H1 (cell line): Measurements from ENCODE around the gene SEMA7A. TPM values are rescaled to one million over a fixed set of nuclear protein-coding genes. Genes with fewer than 3 reads are reported as not detected.

ENCODE experiments used
- CTCF ChIA-PET: fragments of 300-600 bp; sonication (Branson Sonifier 250); formaldehyde crosslinking; loops from one replicate; lab custom pipeline; 2021; ENCODE audit not compliant: partially characterized antibody; lab: Charles Lee
- POLR2A ChIA-PET: fragments of 300-600 bp; sonication (Branson Sonifier 250); formaldehyde crosslinking; loops from one replicate; lab custom pipeline; 2021; ENCODE audit warnings: inconsistent platforms; ENCODE audit not compliant: partially characterized antibody; lab: Charles Lee
- DNase-seq, 2 experiments: peaks; one replicate each; pipeline versions ENCODE4 v3.0.0 to v3.0.0-alpha.2; 2010 to 2022; ENCODE audit warnings: low spot score in 2 of 2, low read depth in 1 of 2, mixed read lengths in 1 of 2
- FAIRE-seq: peaks from 2 replicates; lab custom pipeline; 2011; peaks lifted over from hg19 to GRCh38; lab: Jason Lieb, UNC
- H2AFZ ChIP-seq: 2 replicates; pipeline ENCODE4 v1.8.1; 2012; ENCODE audit warnings: low read length, inconsistent platforms
- H2AK5ac ChIP-seq: 2 replicates; pipeline ENCODE4 v1.6.1; 2013; ENCODE audit warnings: low read depth, low read length
- H2BK120ac ChIP-seq: replicated peaks from 2 replicates; pipeline ENCODE3; 2013; ENCODE audit warnings: low read depth, low read length, inconsistent platforms
- H2BK12ac ChIP-seq: 2 replicates; pipeline ENCODE4 v1.6.1; 2013; ENCODE audit warnings: low read depth, low read length
- H2BK15ac ChIP-seq: 2 replicates; pipeline ENCODE4 v1.6.1; 2013; ENCODE audit warnings: low read length
- H2BK20ac ChIP-seq: 2 replicates; pipeline ENCODE4 v1.6.1; 2013; ENCODE audit warnings: low read length
- H2BK5ac ChIP-seq: 2 replicates; pipeline ENCODE4 v1.6.1; 2013; ENCODE audit warnings: low read depth, low read length
- H3K14ac ChIP-seq: 2 replicates; pipeline ENCODE4 v1.6.1; 2013; ENCODE audit warnings: inconsistent platforms; ENCODE audit not compliant: insufficient read length
- H3K18ac ChIP-seq: 2 replicates; pipeline ENCODE4 v1.6.1; 2013; ENCODE audit warnings: low read length; ENCODE audit errors: extremely low read depth
- H3K23ac ChIP-seq: 2 replicates; pipeline ENCODE4 v1.6.1; 2013; ENCODE audit warnings: inconsistent platforms; ENCODE audit not compliant: insufficient read length
- H3K23me2 ChIP-seq: 2 replicates; pipeline ENCODE4 v1.6.1; 2013; ENCODE audit warnings: low read depth, low read length
- H3K27ac ChIP-seq: 2 replicates; pipeline ENCODE4 v1.6.1; 2011; ENCODE audit warnings: low read depth, low read length, inconsistent platforms
- H3K27me3 ChIP-seq, 4 experiments: replicated peaks in 1 of 4; 1 replicate in 1 of 4; 2 replicates in 3 of 4; pipeline versions ENCODE4 v1.6.1 to v1.8.1; 2011 to 2013; ENCODE audit warnings: low read length in 3 of 4, mild to moderate bottlenecking in 3 of 4, inconsistent platforms in 2 of 4, mixed read lengths in 2 of 4, moderate library complexity in 1 of 4; ENCODE audit not compliant: control insufficient read depth in 3 of 4, insufficient read depth in 3 of 4; ENCODE audit errors: extremely low read depth in 1 of 4
- H3K36me3 ChIP-seq, 4 experiments: 2 replicates each; pipeline versions ENCODE4 v1.6.1 to v1.8.1; 2011 to 2013; ENCODE audit warnings: mild to moderate bottlenecking in 4 of 4, low read length in 3 of 4, moderate library complexity in 2 of 4, control low read depth in 1 of 4, inconsistent platforms in 1 of 4; ENCODE audit not compliant: insufficient read depth in 4 of 4, control insufficient read depth in 2 of 4
- H3K4ac ChIP-seq: replicated peaks from 2 replicates; pipeline ENCODE3; 2013; ENCODE audit warnings: low read length, low read depth, mixed read lengths, inconsistent platforms; ENCODE audit not compliant: insufficient read length
- H3K4me1 ChIP-seq, 4 experiments: replicated peaks in 1 of 4; 1 replicate in 1 of 4; 2 replicates in 3 of 4; pipeline versions ENCODE4 v1.6.1 to v1.8.1; 2011 to 2013; ENCODE audit warnings: low read length in 3 of 4, inconsistent platforms in 2 of 4, mixed read lengths in 1 of 4; ENCODE audit not compliant: insufficient read depth in 4 of 4, control insufficient read depth in 3 of 4
- H3K4me2 ChIP-seq, 2 experiments: 2 replicates each; pipeline versions ENCODE4 v1.6.1 to v1.8.1; 2011 to 2013; ENCODE audit warnings: low read depth in 2 of 2, low read length in 2 of 2, control low read depth in 1 of 2, inconsistent platforms in 1 of 2, mild to moderate bottlenecking in 1 of 2; ENCODE audit not compliant: insufficient read depth in 1 of 2
- H3K4me3 ChIP-seq, 4 experiments: fragments of 200-600, 300-600 bp in 1 of 4; sonication (generic), shearing (Covaris generic), sonication (Bioruptor Twin) in 1 of 4; 2 replicates each; pipeline versions ENCODE4 v1.5.1 to v1.8.1; 2011 to 2016; ENCODE audit warnings: low read length in 4 of 4, low read depth in 3 of 4, control low read depth in 2 of 4, inconsistent platforms in 2 of 4, mild to moderate bottlenecking in 2 of 4, mixed read lengths in 1 of 4, moderate library complexity in 1 of 4; ENCODE audit not compliant: insufficient read depth in 2 of 4; ENCODE audit errors: extremely low read depth in 1 of 4
- H3K56ac ChIP-seq: replicated peaks from 2 replicates; pipeline ENCODE3; 2013; ENCODE audit warnings: low read depth, mild to moderate bottlenecking, mixed read lengths, low read length, inconsistent platforms; ENCODE audit not compliant: insufficient read length
- H3K79me1 ChIP-seq: 2 replicates; pipeline ENCODE4 v1.6.1; 2013; ENCODE audit warnings: low read depth, low read length, control low read depth
- H3K79me2 ChIP-seq, 2 experiments: 2 replicates each; pipeline versions ENCODE4 v1.6.1 to v1.8.1; 2012 to 2013; ENCODE audit warnings: low read length in 2 of 2, mild to moderate bottlenecking in 2 of 2, inconsistent platforms in 1 of 2; ENCODE audit not compliant: insufficient read depth in 2 of 2, control insufficient read depth in 1 of 2
- H3K9ac ChIP-seq, 4 experiments: replicated peaks in 1 of 4; 1 replicate in 1 of 4; 2 replicates in 3 of 4; pipeline versions ENCODE4 v1.6.1 to v1.8.1; 2011 to 2013; ENCODE audit warnings: low read depth in 3 of 4, low read length in 3 of 4, control low read depth in 2 of 4, mild to moderate bottlenecking in 2 of 4, moderate library complexity in 2 of 4, inconsistent platforms in 1 of 4; ENCODE audit errors: extremely low read depth in 1 of 4
- H3K9me3 ChIP-seq, 2 experiments: 2 replicates each; pipeline versions ENCODE4 v1.6.1 to v1.8.1; 2012 to 2013; ENCODE audit warnings: mild to moderate bottlenecking in 2 of 2, moderate library complexity in 2 of 2, control low read depth in 1 of 2, inconsistent platforms in 1 of 2, low read depth in 1 of 2, low read length in 1 of 2, mixed read lengths in 1 of 2; ENCODE audit not compliant: insufficient read depth in 2 of 2
- H4K20me1 ChIP-seq, 2 experiments: replicated peaks in 1 of 2; 2 replicates each; pipeline versions ENCODE3 to v1.8.1; 2011 to 2013; ENCODE audit warnings: inconsistent platforms in 2 of 2, low read length in 2 of 2, mild to moderate bottlenecking in 1 of 2; ENCODE audit not compliant: insufficient read depth in 2 of 2, control insufficient read depth in 1 of 2
- H4K5ac ChIP-seq: 2 replicates; pipeline ENCODE4 v1.6.1; 2013; ENCODE audit warnings: low read length, low read depth, mixed read lengths, inconsistent platforms; ENCODE audit not compliant: insufficient read length
- H4K8ac ChIP-seq: 2 replicates; pipeline ENCODE4 v1.8.0; 2013; ENCODE audit warnings: mild to moderate bottlenecking, moderate library complexity, low read length, inconsistent platforms; ENCODE audit not compliant: insufficient read depth; ENCODE audit errors: extremely low read depth
- H4K91ac ChIP-seq: replicated peaks from 2 replicates; pipeline ENCODE3; 2013; ENCODE audit warnings: low read length, mixed read lengths, inconsistent platforms; ENCODE audit not compliant: insufficient read length
- CHD1 ChIP-seq: IDR thresholded peaks from 2 replicates; pipeline ENCODE4 v1.6.1; 2012; ENCODE audit warnings: low read depth, low read length, improper control_type of control experiment
- SIN3A ChIP-seq, 2 experiments: IDR thresholded peaks in 1 of 2; conservative IDR thresholded peaks in 1 of 2; 2 replicates each; pipeline ENCODE4 v1.6.1; 2011 to 2012; ENCODE audit warnings: low read length in 2 of 2, improper control_type of control experiment in 1 of 2, low read depth in 1 of 2, mild to moderate bottlenecking in 1 of 2
- WGBS, 2 experiments: shearing (Covaris generic) in 1 of 2; methylation state at CpG; one replicate each; pipeline versions ENCODE4 v1.1.6 to v1.1.7; 2013 to 2015; ENCODE audit warnings: low lambda C conversion rate in 2 of 2, mixed read lengths in 2 of 2, inconsistent platforms in 1 of 2, low coverage in 1 of 2, missing lambda C conversion rate in 1 of 2; ENCODE audit not compliant: insufficient replicate concordance in 2 of 2, insufficient coverage in 1 of 2, insufficient read length in 1 of 2; ENCODE audit errors: extremely low coverage in 1 of 2, missing lambda C conversion rate in 1 of 2; 5-methylcytosine and 5-hydroxymethylcytosine counted together
- polyA plus RNA-seq, 7 experiments: library from polyadenylated mRNA; depleted of rRNA in 3 of 7; stranded (reverse) in 5 of 7; unstranded in 2 of 7; fragments of >200 nt in 5 of 7; fragments of 200-250 nt in 2 of 7; gene quantifications; 1 replicate in 5 of 7; 2 replicates in 1 of 7; 4 replicates in 1 of 7; pipeline versions ENCODE4 v1.2.1 to v1.2.3, GENCODE V29; 2011 to 2013; ENCODE audit warnings: missing spikeins in 2 of 7, mixed read lengths in 2 of 7
- total RNA-seq: library from RNA; stranded (reverse); fragmentation: NEBNext Ultra II Directional; extraction: Animal tissue kit (Norgen Biotek cat#: 25700); gene quantifications from 2 replicates; pipeline ENCODE4 v1.2.1, GENCODE V29; 2021

The SEMA7A gene
- total and polyA plus RNA-seq, 2 of the 8 experiments (the other 6 are each of a cell fraction or from before 2014, with no cell fraction given) = 10.7 to 15.0 TPM

- Histone ChIP-seq H3K4me3 (no peak overlapping the region), H3K9ac (no peak overlapping the region), H4K5ac (no peak overlapping the region), H3K4ac (no peak overlapping the region), H3K9me3 (no peaks in the 10 kb centered on the region), H3K56ac (no peak overlapping the region), H2BK5ac (no peak overlapping the region), H3K14ac (no peak overlapping the region), H3K4me1 (peaks cover 0 to 10% (median 5%) of the 10 kb centered on the region in 4 experiments; a peak in 4 of 7 replicates), H3K23ac (no peak overlapping the region), H2AK5ac (no peak overlapping the region), H3K4me2 (no peak overlapping the region), H2BK20ac (no peak overlapping the region), H3K23me2 (no peaks in the 10 kb centered on the region; the same call in 1 of the 2 replicates), H3K36me3 (no peaks in the 10 kb centered on the region), H2BK15ac (0 out of 2 replicates have a peak overlapping the region, but pooled peaks have one; percentile 10), H3K79me1 (no peaks in the 10 kb centered on the region), H2BK120ac (no peak overlapping the region), H4K8ac (peak overlapping the region; percentile 80; the same call in 1 of the 2 replicates), H4K20me1 (no peaks in the 10 kb centered on the region), H3K27me3 (no peaks in the 10 kb centered on the region), H3K79me2 (no peaks in the 10 kb centered on the region), H4K91ac (no peak overlapping the region), H3K18ac (no peak overlapping the region), H2AFZ (no peak overlapping the region), H2BK12ac (0 out of 2 replicates have a peak overlapping the region, but pooled peaks have one; percentile 1), H3K27ac (no peak overlapping the region)
- TF ChIP-seq SIN3A (conservative IDR thresholded peaks at IDR 0.05 in 1 of 2, IDR thresholded peaks at IDR 0.05 in 1 of 2; ENCODE audit: low read depth in 1 of 2, low read length in 2 of 2) (no peak), CHD1 (no peak)
- DNase-seq = no peak
- POLR2A ChIA-PET = interaction anchor here (0.7 to 0.9 kb wide), 2 partner anchors 39 to 46 kb away, joined by 3 read pairs; no protein-coding TSS in a partner anchor
- FAIRE-seq = no peak
- CTCF ChIA-PET = interaction anchor here (0.7 to 36.8 kb wide), 9 partner anchors 10 to 67 kb away, joined by 3 to 1311 read pairs (median 12); partner anchors contain the start of gene SEMA7A
- 94% methylated on average over 17 of the region's 17 CpGs; no CpG with 5 or more reads in 1 of the 2 experiments for WGBS, 2 experiments
Measured at GRCh38 chr15:74395319-74396145, 38.2 kb downstream of the SEMA7A start.
